ENCODE measurements around the gene SEBOX. TPM values are rescaled to one million over a fixed set of nuclear protein-coding genes. Genes with fewer than 3 reads are reported as not detected.

Gene SEBOX
- total RNA-seq, 2 donors from 2014 or later: not detected

DNA sequence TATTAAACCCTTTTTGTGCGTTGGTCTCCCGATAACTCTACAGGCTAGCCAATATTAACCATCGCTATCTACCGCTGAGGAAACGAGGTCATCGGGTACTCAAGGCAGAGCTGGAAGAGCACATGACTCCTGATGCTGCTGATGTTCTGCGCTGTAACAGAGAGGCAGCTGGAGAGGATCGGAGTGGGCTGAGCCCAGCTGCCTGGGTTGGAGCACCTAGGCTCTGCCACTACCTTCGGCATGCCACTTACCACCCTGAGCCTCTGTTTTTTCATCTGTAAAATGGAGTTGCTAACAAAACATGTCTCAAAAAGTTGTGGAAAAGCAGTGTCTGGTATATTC, 41.4 kb upstream of the SEBOX start:
- H3K27me3 ChIP-seq: no peaks in the 10 kb centered on the region
- peaks cover 22% of the 10 kb centered on the region for H3K4me1 ChIP-seq
- peak in 1 of 4 donors; percentile 25 for DNase-seq
- intact Hi-C loops (cut with DNase I): no loop called here
- H3K9me3 ChIP-seq: no peaks in the 10 kb centered on the region
- no peak for TF ChIP-seq POLR2A (IDR thresholded peaks at IDR 0.05)
- TF ChIP-seq, protein P1, sequence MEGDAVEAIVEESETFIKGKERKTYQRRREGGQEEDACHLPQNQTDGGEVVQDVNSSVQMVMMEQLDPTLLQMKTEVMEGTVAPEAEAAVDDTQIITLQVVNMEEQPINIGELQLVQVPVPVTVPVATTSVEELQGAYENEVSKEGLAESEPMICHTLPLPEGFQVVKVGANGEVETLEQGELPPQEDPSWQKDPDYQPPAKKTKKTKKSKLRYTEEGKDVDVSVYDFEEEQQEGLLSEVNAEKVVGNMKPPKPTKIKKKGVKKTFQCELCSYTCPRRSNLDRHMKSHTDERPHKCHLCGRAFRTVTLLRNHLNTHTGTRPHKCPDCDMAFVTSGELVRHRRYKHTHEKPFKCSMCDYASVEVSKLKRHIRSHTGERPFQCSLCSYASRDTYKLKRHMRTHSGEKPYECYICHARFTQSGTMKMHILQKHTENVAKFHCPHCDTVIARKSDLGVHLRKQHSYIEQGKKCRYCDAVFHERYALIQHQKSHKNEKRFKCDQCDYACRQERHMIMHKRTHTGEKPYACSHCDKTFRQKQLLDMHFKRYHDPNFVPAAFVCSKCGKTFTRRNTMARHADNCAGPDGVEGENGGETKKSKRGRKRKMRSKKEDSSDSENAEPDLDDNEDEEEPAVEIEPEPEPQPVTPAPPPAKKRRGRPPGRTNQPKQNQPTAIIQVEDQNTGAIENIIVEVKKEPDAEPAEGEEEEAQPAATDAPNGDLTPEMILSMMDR (IDR thresholded peaks at IDR 0.05): no peak
- WGBS, 2 donors: 12 to 22% methylated on average over 9 of the region's 9 CpGs
- no peaks in the 10 kb centered on the region for H3K36me3 ChIP-seq (replicated peaks in 1 of 2; ENCODE audit: insufficient read depth in 1 of 2, low read depth in 2 of 2)
- H3K27ac ChIP-seq: peak overlapping the region in 3 of 4 donors; percentile 48 to 64 (median 53)
- peak overlapping the region; percentile 85 to 86 for H3K4me3 ChIP-seq
- peak; percentile 17 for ATAC-seq

DNA sequence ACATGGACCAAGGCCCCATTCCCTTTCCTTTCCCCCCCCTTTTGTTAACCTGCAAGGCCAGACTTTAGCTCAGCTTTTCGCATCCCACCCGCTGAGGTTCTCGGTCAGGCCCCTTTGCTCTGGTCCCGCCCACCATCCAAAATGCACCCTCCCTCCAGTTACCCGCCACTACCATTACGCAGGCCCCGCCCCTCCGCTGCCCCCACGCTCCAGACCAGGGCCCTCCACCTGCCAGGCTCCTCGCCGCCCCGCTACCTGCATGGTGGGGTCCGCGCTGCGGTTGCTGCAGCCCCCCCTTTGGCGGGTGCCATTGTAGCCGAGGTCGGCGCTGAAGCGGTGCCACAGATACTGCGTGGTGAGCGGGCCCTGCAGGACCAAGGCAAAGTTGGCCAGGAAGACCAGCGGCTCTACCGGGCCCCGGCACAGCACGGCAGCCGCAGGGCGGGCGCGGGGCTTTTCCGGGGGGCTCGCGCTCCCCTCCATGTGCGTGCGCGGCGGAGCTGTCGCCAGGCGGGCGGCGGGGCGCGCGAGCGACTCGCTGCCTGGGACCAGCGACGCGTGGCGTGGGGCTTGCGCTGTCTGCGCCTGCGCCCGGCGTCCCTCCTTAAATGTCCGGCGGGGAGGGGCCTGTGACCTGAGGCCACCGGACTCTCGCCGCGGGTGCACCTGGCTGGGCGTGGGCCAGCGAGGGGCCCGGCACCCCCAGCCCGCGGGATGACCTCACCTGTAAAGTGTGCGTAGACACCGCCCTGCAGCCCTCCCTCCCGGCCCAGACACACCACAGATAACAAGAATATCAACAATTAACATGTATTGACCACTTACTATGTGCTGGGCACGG, 40.9 kb upstream of the SEBOX start, which contains the start of gene SLC46A1:
Gene SLC46A1, minus strand, starts transcription at position 581 of the 841 bp plus-strand sequence. Its CDS starts 98 bp downstream, at position 483.
- Histone ChIP-seq H3K4me3 (peak within 1 kb of the TSS; percentile 85 to 86), H3K9me3 (no peaks in the 10 kb centered on the region), H3K27me3 (no peaks in the 10 kb centered on the region), H3K36me3 (replicated peaks in 1 of 2; ENCODE audit: insufficient read depth in 1 of 2, low read depth in 2 of 2) (peaks cover 0 to 2% of the 10 kb centered on the region in 2 donors), H3K27ac (peak within 1 kb of the TSS; percentile 11 to 64 (median 50)), H3K4me1 (peaks cover 22% of the 10 kb centered on the region)
- DNase-seq: peak; percentile 60 to 74 (median 66)
- TF ChIP-seq, protein P1 (IDR thresholded peaks at IDR 0.05): no peak
- TF ChIP-seq POLR2A (IDR thresholded peaks at IDR 0.05): peak in 1 of 3 donors; percentile 37
- WGBS, 2 donors: 0 to 1% methylated on average over 12 to 67 of the region's 70 CpGs
- peak; percentile 65 for ATAC-seq
- intact Hi-C loops (cut with DNase I): no loop called here

DNA sequence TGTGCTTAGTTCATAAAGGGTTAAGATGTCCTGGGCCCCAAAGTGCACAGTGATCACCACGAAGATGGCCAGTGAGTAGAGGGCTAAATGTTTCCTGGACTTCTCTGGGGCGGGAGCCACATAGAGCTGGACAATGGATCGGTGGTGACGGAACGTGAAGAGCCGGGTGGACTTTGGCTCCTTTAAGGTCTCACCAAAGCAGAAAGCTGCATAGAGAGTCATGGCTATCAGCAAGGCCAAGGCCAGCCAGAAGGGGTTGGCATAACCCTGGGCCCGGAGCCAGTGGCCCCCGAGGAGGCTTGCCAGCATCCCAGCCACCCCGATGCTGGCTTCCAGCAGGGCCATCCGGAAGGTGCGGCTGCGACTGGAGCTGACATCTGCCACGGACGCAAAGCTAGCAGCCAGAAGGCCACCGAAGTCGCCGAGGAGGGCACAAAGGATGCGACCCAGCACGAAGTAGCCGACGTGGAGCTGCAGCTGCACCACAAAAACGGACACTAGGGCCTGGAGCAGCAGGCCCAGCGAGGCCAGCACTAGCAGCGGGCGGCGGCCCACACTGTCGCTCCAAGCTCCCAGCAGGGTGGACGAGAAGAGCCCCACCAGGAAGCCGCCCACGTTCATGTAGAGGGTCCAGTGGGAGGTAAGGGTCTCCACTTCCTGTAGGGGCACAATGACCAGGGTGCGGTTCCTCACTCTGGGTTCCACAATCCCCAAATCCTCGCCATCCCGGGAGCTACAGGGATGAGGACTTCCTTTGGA, 40.0 kb upstream of the SEBOX start:
- Histone ChIP-seq H3K9me3 (no peaks in the 10 kb centered on the region), H3K36me3 (replicated peaks in 1 of 2; ENCODE audit: insufficient read depth in 1 of 2, low read depth in 2 of 2) (peaks cover 0 to 2% of the 10 kb centered on the region in 2 donors), H3K4me3 (peak overlapping the region; percentile 85 to 86), H3K27ac (peak overlapping the region; percentile 11 to 64 (median 50)), H3K27me3 (no peaks in the 10 kb centered on the region), H3K4me1 (peaks cover 22% of the 10 kb centered on the region)
- TF ChIP-seq, protein P1 (IDR thresholded peaks at IDR 0.05): peak in 1 of 7 experiments; percentile 1
- TF ChIP-seq POLR2A (IDR thresholded peaks at IDR 0.05): peak; percentile 29 to 41 (median 33)
- peak; percentile 63 for ATAC-seq
- peak; percentile 58 to 76 (median 72) for DNase-seq
- 9 to 18% methylated on average over 14 to 33 of the region's 33 CpGs for WGBS, 2 donors
- intact Hi-C loops (cut with DNase I): no loop called here

GRCh38 chr17:28404461-28404811, 39.4 kb upstream of the SEBOX start:
- H3K4me3 ChIP-seq: no peak overlapping the region

More at GRCh38 chr17:28404461-28404811, 39.4 kb upstream of the SEBOX start:
- peaks cover 22% of the 10 kb centered on the region for H3K4me1 ChIP-seq
- TF ChIP-seq, protein P1 (IDR thresholded peaks at IDR 0.05): no peak
- TF ChIP-seq POLR2A (IDR thresholded peaks at IDR 0.05): no peak
- H3K27ac ChIP-seq: peak overlapping the region in 3 of 4 donors; percentile 48 to 64 (median 53)
- ATAC-seq (no peak), DNase-seq (no peak)
- no peaks in the 10 kb centered on the region for H3K9me3 ChIP-seq
- WGBS, 2 donors: 64 to 78% methylated on average over 4 to 5 of the region's 5 CpGs
- intact Hi-C loops (cut with DNase I): no loop called here
- no peaks in the 10 kb centered on the region for H3K27me3 ChIP-seq
- H3K36me3 ChIP-seq (replicated peaks in 1 of 2; ENCODE audit: insufficient read depth in 1 of 2, low read depth in 2 of 2): peaks cover 0 to 2% of the 10 kb centered on the region in 2 donors
